ENCODE results near the gene ACSL5.

DNA sequence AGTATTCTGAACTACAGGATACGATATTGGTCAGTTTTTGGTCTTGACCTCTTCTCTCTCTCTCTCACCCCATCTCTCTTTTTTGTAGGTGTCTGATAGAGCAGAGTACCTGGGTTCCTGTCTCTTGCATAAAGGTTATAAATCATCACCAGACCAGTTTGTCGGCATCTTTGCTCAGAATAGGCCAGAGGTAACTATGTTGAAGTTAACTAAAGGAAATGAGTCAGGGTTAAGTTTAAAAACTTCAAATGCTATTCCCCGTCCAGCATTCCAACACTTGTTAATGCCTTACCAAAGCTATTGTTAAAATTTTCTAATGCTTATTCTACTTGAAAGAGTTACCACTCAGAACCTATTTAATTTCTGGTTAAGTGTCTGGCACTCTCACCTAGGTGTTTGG is 30.7 kb downstream of the ACSL5 start:
- TF ChIP-seq EZH2phosphoT487 (IDR thresholded peaks at IDR 0.05; ENCODE audit: insufficient read depth, low read depth) (no peak), EZH2 (IDR thresholded peaks at IDR 0.05; ENCODE audit: insufficient read depth, poor library complexity, severe bottlenecking) (no peak)
